Mesenchymal stem cell (in vitro differentiated cells and primary cell): ENCODE measurements around the gene PODXL2.
"Not testable (repeated sequence)": the region's sequence is repeated elsewhere in the genome, so short reads cannot be mapped to it uniquely, and the experiment has no call there.

ENCODE experiments used
- DNase-seq: peaks from one replicate; pipeline ENCODE4 v3.0.0-alpha.2; 2013
- H2AFZ ChIP-seq: one replicate; pipeline ENCODE4 v1.6.1; 2013; ENCODE audit warnings: low read depth, mild to moderate bottlenecking, control low read depth, inconsistent platforms, low read length, moderate library complexity
- H2AK5ac ChIP-seq: 2 replicates; pipeline ENCODE4 v1.6.1; 2013; ENCODE audit warnings: low read length, moderate library complexity, mild to moderate bottlenecking, inconsistent platforms; ENCODE audit not compliant: severe bottlenecking
- H2BK120ac ChIP-seq: one replicate; pipeline ENCODE4 v1.6.1; 2013; ENCODE audit warnings: low read depth, mild to moderate bottlenecking, inconsistent platforms, low read length, moderate library complexity
- H2BK12ac ChIP-seq, 2 experiments: one replicate each; pipeline ENCODE4 v1.6.1; 2013; ENCODE audit warnings: inconsistent platforms in 2 of 2, low read length in 2 of 2, mild to moderate bottlenecking in 2 of 2, moderate library complexity in 2 of 2, control low read depth in 1 of 2
- H2BK15ac ChIP-seq: one replicate; pipeline ENCODE4 v1.6.1; 2013; ENCODE audit warnings: mild to moderate bottlenecking, low read depth, inconsistent platforms; ENCODE audit not compliant: poor library complexity, severe bottlenecking
- H2BK5ac ChIP-seq: 2 replicates; pipeline ENCODE4 v1.6.1; 2013; ENCODE audit warnings: low read depth, mild to moderate bottlenecking, low read length, control low read depth, inconsistent platforms; ENCODE audit not compliant: poor library complexity, severe bottlenecking
- H3K14ac ChIP-seq, 2 experiments: one replicate each; pipeline ENCODE4 v1.6.1; 2013; ENCODE audit warnings: inconsistent platforms in 2 of 2, low read length in 2 of 2, control low read depth in 1 of 2, mild to moderate bottlenecking in 1 of 2, moderate library complexity in 1 of 2
- H3K18ac ChIP-seq, 2 experiments: one replicate each; pipeline ENCODE4 v1.6.1; 2013; ENCODE audit warnings: inconsistent platforms in 2 of 2, low read length in 2 of 2, control low read depth in 1 of 2, low read depth in 1 of 2, mild to moderate bottlenecking in 1 of 2
- H3K23ac ChIP-seq, 2 experiments: one replicate each; pipeline ENCODE4 v1.6.1; 2013; ENCODE audit warnings: inconsistent platforms in 2 of 2, low read length in 2 of 2, mild to moderate bottlenecking in 2 of 2, moderate library complexity in 2 of 2, control low read depth in 1 of 2
- H3K27ac ChIP-seq: 2 replicates; pipeline ENCODE4 v1.5.1; 2013; ENCODE audit warnings: mild to moderate bottlenecking, moderate library complexity, low read length, control low read depth, inconsistent platforms; ENCODE audit not compliant: poor library complexity, severe bottlenecking
- H3K27me3 ChIP-seq, 2 experiments: 2 replicates each; pipeline versions ENCODE4 v1.6.1 to v1.7.0; 2013; ENCODE audit warnings: low read length in 2 of 2, mild to moderate bottlenecking in 2 of 2, moderate library complexity in 2 of 2, control low read depth in 1 of 2, inconsistent platforms in 1 of 2; ENCODE audit not compliant: control insufficient read depth in 1 of 2, insufficient read depth in 1 of 2
- H3K36me3 ChIP-seq, 2 experiments: 2 replicates each; pipeline versions ENCODE4 v1.6.1 to v1.7.0; 2013; ENCODE audit warnings: low read length in 2 of 2, control low read depth in 1 of 2, inconsistent platforms in 1 of 2, low read depth in 1 of 2, mild to moderate bottlenecking in 1 of 2; ENCODE audit not compliant: insufficient read depth in 2 of 2, control insufficient read depth in 1 of 2
- H3K4ac ChIP-seq, 2 experiments: one replicate each; pipeline ENCODE4 v1.6.1; 2013; ENCODE audit warnings: inconsistent platforms in 2 of 2, low read length in 2 of 2, mild to moderate bottlenecking in 2 of 2, moderate library complexity in 2 of 2, control low read depth in 1 of 2, low read depth in 1 of 2
- H3K4me1 ChIP-seq: 2 replicates; pipeline ENCODE4 v1.6.1; 2013; ENCODE audit warnings: low read depth, low read length, control low read depth; ENCODE audit not compliant: control insufficient read depth, insufficient read depth
- H3K4me2 ChIP-seq: 2 replicates; pipeline ENCODE4 v1.6.1; 2013; ENCODE audit warnings: low read length, mild to moderate bottlenecking, inconsistent platforms; ENCODE audit not compliant: poor library complexity, severe bottlenecking
- H3K4me3 ChIP-seq, 2 experiments: 2 replicates each; pipeline versions ENCODE4 v1.5.1 to v1.7.0; 2013; ENCODE audit warnings: low read length in 2 of 2, mild to moderate bottlenecking in 2 of 2, control low read depth in 1 of 2, low read depth in 1 of 2; ENCODE audit not compliant: insufficient read depth in 1 of 2
- H3K79me1 ChIP-seq: replicated peaks from 2 replicates; pipeline ENCODE4 v1.6.1; 2013; ENCODE audit warnings: mild to moderate bottlenecking, control low read depth, low read length, inconsistent platforms; ENCODE audit not compliant: poor library complexity, severe bottlenecking
- H3K9ac ChIP-seq: 2 replicates; pipeline ENCODE4 v1.7.0; 2013; ENCODE audit warnings: mild to moderate bottlenecking, low read length, moderate library complexity
- H3K9me3 ChIP-seq: 2 replicates; pipeline ENCODE4 v1.7.0; 2013; ENCODE audit warnings: mild to moderate bottlenecking, low read length; ENCODE audit not compliant: control insufficient read depth
- H4K8ac ChIP-seq: one replicate; pipeline ENCODE4 v1.6.1; 2013; ENCODE audit warnings: inconsistent platforms, mild to moderate bottlenecking, low read length, moderate library complexity
- H4K91ac ChIP-seq: one replicate; pipeline ENCODE4 v1.6.1; 2013; ENCODE audit warnings: mild to moderate bottlenecking, low read length, inconsistent platforms
- WGBS: methylation state at CpG from one replicate; pipeline ENCODE4 v1.1.7; 2013; ENCODE audit warnings: mixed read lengths; 5-methylcytosine and 5-hydroxymethylcytosine counted together

PODXL2 gene

DNA sequence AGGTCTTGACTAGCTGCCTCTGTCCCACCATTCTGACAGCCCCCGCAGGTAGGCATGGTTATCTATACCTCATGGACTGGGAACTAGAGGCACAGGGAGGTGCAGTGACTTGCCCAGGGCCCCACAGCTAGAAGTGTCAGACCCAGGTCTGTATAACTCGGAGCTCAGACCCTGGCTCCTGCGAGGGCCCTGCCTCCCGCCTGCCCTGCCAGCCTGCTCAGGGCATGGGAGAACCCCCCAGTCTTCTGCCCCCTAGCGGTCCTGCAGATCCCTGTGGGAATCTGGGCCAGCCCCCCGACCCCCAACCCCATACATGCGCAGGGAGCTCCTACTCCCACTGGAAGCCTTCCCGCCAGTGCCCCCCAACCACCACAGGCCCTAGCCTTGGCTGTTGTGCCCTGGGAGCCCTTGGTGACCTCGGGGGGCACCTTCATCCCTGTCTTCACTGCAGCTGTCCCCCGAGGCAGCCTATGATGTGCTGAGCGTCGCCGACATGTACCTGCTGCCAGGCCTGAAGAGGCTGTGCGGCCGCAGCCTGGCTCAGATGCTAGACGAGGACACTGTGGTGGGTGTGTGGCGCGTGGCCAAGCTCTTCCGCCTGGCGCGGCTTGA is 50.7 kb downstream of the PODXL2 start:
- WGBS: 88% methylated on average over 21 of the region's 21 CpGs
- Histone ChIP-seq H2BK5ac (no peak overlapping the region), H3K4me2 (no peak overlapping the region)

DNA sequence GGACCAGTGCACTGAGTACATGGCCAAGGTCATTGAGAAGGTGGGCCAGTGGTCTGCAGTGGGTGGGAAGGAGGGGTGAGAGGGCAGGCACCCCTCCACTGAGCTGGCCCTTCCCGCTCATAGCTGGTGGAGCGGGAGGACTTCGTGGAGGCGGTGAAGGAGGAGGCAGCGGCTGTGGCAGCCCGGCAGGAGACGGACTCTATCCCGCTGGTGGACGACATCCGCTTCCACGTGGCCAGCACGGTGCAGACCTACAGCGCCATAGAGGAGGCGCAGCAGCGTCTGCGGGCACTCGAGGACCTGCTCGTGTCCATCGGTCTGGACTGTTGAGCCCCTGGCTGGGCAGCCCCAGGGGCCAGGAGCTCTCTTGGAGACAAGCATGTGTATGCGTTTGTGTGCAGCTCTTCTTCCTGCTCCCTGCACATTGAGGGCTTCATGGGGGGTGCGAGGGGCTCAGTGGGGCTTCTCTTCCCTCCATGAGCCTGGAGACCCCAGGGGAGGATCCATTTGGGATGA is 51.2 kb downstream of the PODXL2 start:
- H3K27me3 ChIP-seq: no peaks in the 10 kb centered on the region
- 95% methylated on average over 20 of the region's 21 CpGs for WGBS

More for the DNA sequence above, 50.7 kb downstream of the PODXL2 start:
- H3K9me3 ChIP-seq: no peaks in the 10 kb centered on the region
- H3K9ac ChIP-seq: no peak overlapping the region
- peaks cover 5% of the 10 kb centered on the region for H3K79me1 ChIP-seq
- H3K4ac ChIP-seq: no peak overlapping the region
- H2BK12ac ChIP-seq: no peak overlapping the region
- no peak for DNase-seq
- H3K23ac ChIP-seq: no peak overlapping the region
- no peak overlapping the region for H4K91ac ChIP-seq
- H3K4me3 ChIP-seq: no peak overlapping the region
- no peaks in the 10 kb centered on the region for H3K27me3 ChIP-seq
- no peak overlapping the region for H2AK5ac ChIP-seq
- no peak overlapping the region for H3K18ac ChIP-seq
- H3K14ac ChIP-seq: no peak overlapping the region
- no peak overlapping the region for H2BK120ac ChIP-seq
- H3K27ac ChIP-seq: no peak overlapping the region
- H4K8ac ChIP-seq: no peak overlapping the region
- H3K4me1 ChIP-seq: peaks cover 6% of the 10 kb centered on the region
- H2AFZ ChIP-seq: no peak overlapping the region
- H3K36me3 ChIP-seq: peaks cover 43 to 56% of the 10 kb centered on the region in 2 experiments
- H2BK15ac ChIP-seq: no peak overlapping the region

GRCh38 chr3:127680798-127681221 is 51.8 kb downstream of the PODXL2 start:
- Histone ChIP-seq H3K4me1 (peaks cover 4% of the 10 kb centered on the region), H3K4ac (no peak overlapping the region), H3K9me3 (no peaks in the 10 kb centered on the region), H3K27me3 (no peaks in the 10 kb centered on the region), H2AFZ (no peak overlapping the region), H3K4me2 (no peak overlapping the region), H3K9ac (no peak overlapping the region), H4K91ac (no peak overlapping the region), H3K4me3 (peak overlapping the region in 1 of 2 experiments; percentile 14), H2BK120ac (no peak overlapping the region), H3K14ac (no peak overlapping the region), H3K27ac (no peak overlapping the region), H3K18ac (no peak overlapping the region), H2BK12ac (no peak overlapping the region), H2AK5ac (no peak overlapping the region), H2BK5ac (no peak overlapping the region), H2BK15ac (no peak overlapping the region), H3K23ac (no peak overlapping the region), H3K36me3 (peaks cover 39 to 48% of the 10 kb centered on the region in 2 experiments), H3K79me1 (no peaks in the 10 kb centered on the region), H4K8ac (no peak overlapping the region)
- WGBS: 75% methylated on average over 1 of the region's 1 CpG
- DNase-seq: no peak

More for the DNA sequence above, 51.2 kb downstream of the PODXL2 start:
- Histone ChIP-seq H3K4ac (no peak overlapping the region), H3K4me3 (no peak overlapping the region), H3K36me3 (peaks cover 39 to 52% of the 10 kb centered on the region in 2 experiments), H2BK15ac (no peak overlapping the region), H3K27ac (no peak overlapping the region), H2BK12ac (no peak overlapping the region), H3K9me3 (no peaks in the 10 kb centered on the region), H2BK5ac (no peak overlapping the region), H3K79me1 (peaks cover 2% of the 10 kb centered on the region), H4K8ac (no peak overlapping the region), H2BK120ac (no peak overlapping the region), H3K4me1 (peaks cover 4% of the 10 kb centered on the region), H4K91ac (peak overlapping the region; percentile 23), H3K14ac (no peak overlapping the region), H3K18ac (no peak overlapping the region), H3K4me2 (no peak overlapping the region), H3K9ac (no peak overlapping the region), H2AK5ac (no peak overlapping the region), H3K23ac (no peak overlapping the region), H2AFZ (no peak overlapping the region)
- DNase-seq: no peak

- Histone ChIP-seq H2BK12ac (peak overlapping the region in 1 of 2 experiments; percentile 12), H3K36me3 (peaks cover 27 to 35% of the 10 kb centered on the region in 2 experiments)
- H3K27me3 ChIP-seq, H2BK120ac ChIP-seq, H4K8ac ChIP-seq, H2BK5ac ChIP-seq, H3K23ac ChIP-seq, H3K18ac ChIP-seq, H3K4ac ChIP-seq, H4K91ac ChIP-seq, H3K4me2 ChIP-seq, H3K27ac ChIP-seq, H3K14ac ChIP-seq, H2AFZ ChIP-seq, H3K4me1 ChIP-seq, H2AK5ac ChIP-seq, DNase-seq, H3K79me1 ChIP-seq, H3K9ac ChIP-seq, H3K9me3 ChIP-seq, H3K4me3 ChIP-seq, H2BK15ac ChIP-seq: not testable (repeated sequence)
- 88% methylated on average over 6 of the region's 6 CpGs for WGBS
Observed at GRCh38 chr3:127682175-127682554, 53.2 kb downstream of the PODXL2 start.
